Stimulated activated CD4-positive, alpha-beta T cell treated with anti-CD3 and anti-CD28 coated beads, TNF-alpha, amount 100 ng/mL, for 1 hour (primary cell): ENCODE data around the gene PJA2.
"Not testable (repeated sequence)": the region's sequence is repeated elsewhere in the genome, so short reads cannot be mapped to it uniquely, and the experiment has no call there.

Experiments used
- DNase-seq, 3 donors: peaks; one replicate each; pipeline ENCODE4 v3.0.0-alpha.2; 2020; ENCODE audit warnings: low read depth in 3 of 3, low spot score in 1 of 3

PJA2 gene

DNA sequence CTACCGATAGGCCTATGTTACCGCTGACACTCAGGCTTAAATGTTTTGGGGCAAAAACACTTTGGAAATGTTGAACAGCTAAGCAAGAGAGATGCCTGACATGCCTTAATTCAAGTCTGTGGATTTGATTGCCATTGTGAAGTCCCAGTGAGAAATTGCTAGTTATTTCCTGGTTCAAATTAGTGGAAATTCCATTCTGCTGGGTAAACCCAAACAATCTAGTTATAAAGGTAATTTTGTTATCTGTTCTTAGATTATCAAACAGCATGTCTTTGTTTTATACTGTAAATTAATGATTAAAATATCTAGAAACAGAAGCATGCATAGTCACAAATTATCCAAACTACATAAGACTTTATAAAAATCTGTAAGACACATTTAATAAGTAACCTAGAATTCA lies 96.6 kb downstream of the PJA2 start:
- no peak for DNase-seq

GRCh38 chr5:109312695-109313094 lies 97.1 kb downstream of the PJA2 start:
- no peak for DNase-seq

DNA sequence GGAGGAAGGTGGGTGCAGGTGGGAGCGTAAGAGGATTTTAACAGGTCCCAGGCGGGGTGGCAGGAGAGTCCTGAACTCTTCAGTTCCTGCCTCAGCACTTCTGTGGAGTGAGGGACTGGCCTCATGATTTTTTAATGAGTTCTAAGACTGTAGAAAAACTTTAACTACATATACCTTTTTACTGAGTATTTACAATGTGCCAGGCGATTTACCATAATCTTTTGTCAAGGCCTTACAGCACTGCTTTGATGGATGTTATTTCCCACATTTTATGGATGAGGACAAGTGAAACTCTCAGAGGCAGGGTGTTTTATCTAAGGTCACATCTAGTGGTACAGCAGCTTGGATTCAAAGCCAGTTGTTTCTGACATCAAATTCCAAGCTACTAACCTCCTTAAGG lies 99.5 kb downstream of the PJA2 start:
- no peak for DNase-seq

DNA sequence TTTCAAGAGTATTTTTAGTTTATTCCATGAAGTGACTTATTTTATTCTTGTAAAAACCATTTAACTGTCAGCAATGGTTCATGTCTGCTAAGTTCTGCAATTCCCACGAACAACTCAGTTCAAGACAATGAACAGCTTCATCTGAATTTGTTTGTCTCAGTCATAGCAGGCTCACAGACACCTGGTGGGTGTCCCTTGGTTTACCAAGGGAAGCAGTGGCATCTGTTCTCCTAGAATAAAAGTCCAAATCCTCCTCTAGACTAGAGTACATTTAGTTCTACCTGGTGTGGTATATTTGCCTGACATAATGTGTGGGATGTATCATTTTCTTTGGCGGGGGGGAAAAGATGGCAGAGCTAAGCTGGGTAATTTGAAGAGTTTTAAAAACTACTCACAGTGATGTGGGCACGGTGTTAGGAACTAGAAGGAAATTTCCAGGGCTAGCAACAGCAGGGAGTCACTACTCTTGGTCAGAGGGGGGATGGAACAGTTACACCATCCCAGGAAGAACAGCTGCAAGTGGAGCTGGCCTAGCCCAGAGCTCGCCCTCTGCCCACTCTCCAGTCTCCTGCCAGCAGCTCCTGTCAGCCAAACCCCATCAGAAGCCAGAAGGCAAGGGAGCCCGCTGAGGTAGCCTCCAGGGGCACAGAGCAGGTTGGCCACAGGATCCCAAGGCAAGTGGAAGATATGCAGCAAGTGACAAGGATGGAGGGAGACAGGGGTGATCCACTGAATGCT lies 100.3 kb downstream of the PJA2 start:
- DNase-seq = no peak

GRCh38 chr5:109307951-109308350 lies 101.8 kb downstream of the PJA2 start:
- no peak for DNase-seq

DNA sequence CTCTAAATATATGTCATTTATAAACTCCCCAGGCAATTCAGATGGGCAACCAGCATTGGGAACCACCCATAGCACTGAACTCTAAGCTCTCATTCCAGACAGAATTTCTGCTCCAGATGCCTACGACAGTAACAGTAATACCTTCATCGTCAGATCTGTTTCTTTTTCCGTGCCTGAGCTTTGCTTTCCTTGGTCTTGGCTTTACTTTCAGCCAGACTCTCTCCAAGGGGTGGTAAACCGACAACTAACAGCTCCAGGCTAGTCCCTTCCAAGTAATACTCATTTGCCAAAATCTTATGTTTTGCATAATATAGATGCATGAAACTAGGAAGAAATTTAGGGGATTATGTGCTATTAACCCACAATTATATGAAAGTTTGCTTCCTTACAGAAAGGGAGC lies 102.3 kb downstream of the PJA2 start:
- no peak for DNase-seq

GRCh38 chr5:109305352-109305751 lies 104.4 kb downstream of the PJA2 start:
- DNase-seq = no peak

- no peak for DNase-seq
These were observed 105.5 kb downstream of the PJA2 start for GRCh38 chr5:109304309-109304708.

DNA sequence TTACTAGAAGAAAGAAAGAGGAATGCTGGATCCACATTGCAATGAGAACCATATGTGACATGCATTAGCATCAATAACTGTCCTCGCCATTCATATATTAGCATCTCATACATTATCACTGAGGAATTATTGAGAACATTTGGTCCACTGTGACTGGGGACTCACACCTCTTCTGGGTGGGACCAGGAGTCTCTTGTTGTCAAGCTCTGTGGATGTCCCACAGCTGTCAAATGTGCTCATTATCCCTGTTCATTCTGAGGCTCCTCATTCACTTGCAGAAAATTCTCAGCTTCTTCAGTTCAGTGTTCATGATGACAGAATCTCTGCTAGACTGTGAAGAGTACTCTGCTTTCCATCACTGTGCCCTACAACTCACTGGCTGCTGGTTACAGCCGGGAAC lies 109.4 kb downstream of the PJA2 start:
- no peak for DNase-seq

GRCh38 chr5:109299557-109299956 lies 110.2 kb downstream of the PJA2 start:
- DNase-seq = no peak

DNA sequence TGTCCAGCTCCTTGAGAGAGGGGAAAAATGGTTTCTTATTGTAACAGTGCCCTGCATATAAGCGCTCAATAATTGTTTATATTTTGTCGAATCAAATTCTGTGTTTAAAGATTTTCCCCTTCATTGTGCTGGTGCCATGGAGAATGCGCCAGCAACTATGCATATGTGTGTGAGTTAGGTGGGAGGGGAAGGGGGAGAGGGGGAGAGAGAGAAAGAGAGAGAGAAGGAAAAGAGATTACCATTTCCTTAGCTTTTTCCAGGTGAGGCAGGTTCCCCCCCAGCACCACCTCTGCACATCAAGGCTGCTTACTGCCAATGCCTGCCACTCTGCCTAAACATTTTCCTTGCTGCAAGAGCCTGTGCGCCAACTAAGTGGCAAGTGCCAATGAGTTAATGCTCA lies 111.0 kb downstream of the PJA2 start:
- DNase-seq = no peak

GRCh38 chr5:109297900-109298299 lies 111.9 kb downstream of the PJA2 start:
- DNase-seq = no peak

DNA sequence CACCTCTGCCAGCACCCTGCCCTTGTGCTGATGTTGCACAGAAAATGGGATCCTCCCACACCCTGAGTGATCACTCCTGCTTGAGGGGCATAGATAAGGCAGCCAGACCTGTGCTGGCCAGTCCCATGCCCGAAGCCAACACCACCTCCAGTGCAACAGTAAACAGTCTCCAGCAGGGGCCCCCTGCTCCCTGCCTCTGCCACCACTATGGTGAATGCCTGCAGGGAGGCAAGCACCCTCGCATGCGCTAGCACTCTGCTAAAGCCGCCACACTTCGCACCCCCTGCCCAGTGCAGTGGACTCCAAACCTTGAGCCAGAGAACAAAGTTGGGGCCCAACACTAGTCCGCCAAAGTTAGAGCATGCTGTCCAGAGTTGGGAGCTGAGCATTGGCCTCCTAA lies 118.7 kb downstream of the PJA2 start:
- no peak for DNase-seq

- DNase-seq = no peak
These were observed 119.5 kb downstream of the PJA2 start for GRCh38 chr5:109290231-109290630.

DNA sequence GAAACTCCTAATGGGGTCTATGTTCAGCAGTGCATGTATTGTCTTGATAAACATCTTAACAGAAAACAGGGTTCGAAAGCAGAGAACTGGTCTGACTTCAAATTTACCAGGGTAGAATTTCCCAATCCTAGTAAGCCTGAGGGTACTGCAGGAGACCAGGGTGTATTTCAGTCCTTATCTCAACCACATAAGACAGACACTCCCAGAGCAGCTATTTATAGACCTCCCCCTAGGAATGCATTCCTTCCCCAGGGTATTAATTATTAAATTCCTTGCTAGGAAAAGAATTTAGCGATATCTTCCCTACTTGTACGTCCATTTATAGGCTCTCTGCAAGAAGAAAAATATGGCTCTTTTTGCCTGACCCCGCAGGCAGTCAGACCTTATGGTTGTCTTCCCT lies 123.1 kb downstream of the PJA2 start:
- not testable (repeated sequence) for DNase-seq
